Measurements from ENCODE around the gene SERPINB1.

- TF ChIP-seq ZNF623 (tag by site-specific recombination; IDR thresholded peaks at IDR 0.05) (no peak), CTCF (tag by site-specific recombination; IDR thresholded peaks at IDR 0.05) (no peak), ZNF501 (tag by site-specific recombination; IDR thresholded peaks at IDR 0.05) (no peak), ZNF133 (tag by site-specific recombination; IDR thresholded peaks at IDR 0.05) (no peak)
These were observed 31.5 kb downstream of the SERPINB1 start for GRCh38 chr6:2810092-2810671.
